B cell (primary cell): ENCODE measurements around the gene TERB1. TPM values are rescaled to one million over a fixed set of nuclear protein-coding genes. Genes with fewer than 3 reads are reported as not detected.

Source experiments
- ATAC-seq: fragments of 200-7000 bp; cut with Tn5 transposase; one replicate; pipeline ENCODE4 v1.10.0; 2021; ENCODE audit warnings: low read depth, mild to moderate bottlenecking, moderate number of reproducible peaks, moderate library complexity
- CTCF ChIA-PET: fragments of 350-600 bp; sonication (Branson Sonifier 250); formaldehyde crosslinking; loops from one replicate; lab custom pipeline; 2021; ENCODE audit warnings: antibody characterized with exemption, inconsistent platforms; lab: Charles Lee
- POLR2A ChIA-PET: fragments of 350-600 bp; sonication (Branson Sonifier 250); formaldehyde crosslinking; loops from one replicate; lab custom pipeline; 2021; ENCODE audit warnings: antibody characterized with exemption; lab: Charles Lee
- DNase-seq: peaks from one replicate; pipeline ENCODE4 v3.0.0; 2013
- H2AFZ ChIP-seq: 2 replicates; pipeline ENCODE4 v1.6.1; 2012; ENCODE audit warnings: mild to moderate bottlenecking, low read depth, low read length; ENCODE audit not compliant: insufficient read depth, poor library complexity, severe bottlenecking
- H3K27ac ChIP-seq, 2 donors: 1 replicate in 1 of 2; 2 replicates in 1 of 2; pipeline ENCODE4 v1.5.1; 2012 to 2013; ENCODE audit warnings: low read length in 2 of 2, mild to moderate bottlenecking in 2 of 2, moderate library complexity in 1 of 2
- H3K27me3 ChIP-seq, 4 experiments: fragments of 200-600 bp in 1 of 4; sonication (generic) in 1 of 4; replicated peaks in 1 of 4; 1 replicate in 2 of 4; 2 replicates in 2 of 4; pipeline versions ENCODE4 v1.6.1 to v1.7.0; 2013 to 2016; ENCODE audit warnings: low read length in 3 of 4, mild to moderate bottlenecking in 2 of 4, mixed read lengths in 1 of 4, moderate library complexity in 1 of 4; ENCODE audit not compliant: insufficient read depth in 4 of 4, control insufficient read depth in 3 of 4; ENCODE audit errors: control extremely low read depth in 1 of 4
- H3K36me3 ChIP-seq, 2 experiments: replicated peaks in 1 of 2; 1 replicate in 1 of 2; 2 replicates in 1 of 2; pipeline versions ENCODE4 v1.6.1 to v1.7.1; 2013; ENCODE audit warnings: low read length in 1 of 2; ENCODE audit not compliant: insufficient read depth in 2 of 2, control insufficient read depth in 1 of 2; ENCODE audit errors: control extremely low read depth in 1 of 2, extremely low read depth in 1 of 2
- H3K4me1 ChIP-seq, 2 donors: fragments of 200-600 bp in 1 of 2; sonication (generic) in 1 of 2; 1 replicate in 1 of 2; 2 replicates in 1 of 2; pipeline versions ENCODE4 v1.5.1 to v1.6.1; 2013 to 2017; ENCODE audit warnings: low read length in 2 of 2; ENCODE audit not compliant: control insufficient read depth in 2 of 2, insufficient read depth in 2 of 2
- H3K4me2 ChIP-seq: replicated peaks from 2 replicates; pipeline ENCODE3; 2012; ENCODE audit warnings: mild to moderate bottlenecking, low read depth, low read length; ENCODE audit not compliant: poor library complexity, severe bottlenecking
- H3K4me3 ChIP-seq, 5 experiments: fragments of 200-600 bp in 1 of 5; sonication (generic) in 1 of 5; 1 replicate in 3 of 5; 2 replicates in 2 of 5; pipeline versions ENCODE4 v1.5.1 to v1.7.0; 2011 to 2016; ENCODE audit warnings: low read length in 4 of 5, mild to moderate bottlenecking in 4 of 5, low read depth in 2 of 5, control low read depth in 1 of 5, moderate library complexity in 1 of 5; ENCODE audit not compliant: insufficient read depth in 1 of 5; ENCODE audit errors: control extremely low read depth in 1 of 5, extremely low read depth in 1 of 5
- H3K79me2 ChIP-seq: fragments of 200-600 bp; sonication (generic); one replicate; pipeline ENCODE4 v1.6.0; 2016; ENCODE audit warnings: low read length; ENCODE audit not compliant: control insufficient read depth, insufficient read depth
- H3K9ac ChIP-seq: fragments of 200-600 bp; sonication (generic); 2 replicates; pipeline ENCODE4 v1.6.1; 2017; ENCODE audit warnings: mild to moderate bottlenecking, low read length, moderate library complexity
- H3K9me3 ChIP-seq, 3 donors: one replicate each; pipeline versions ENCODE4 v1.6.1 to v1.7.1; 2013; ENCODE audit warnings: low read length in 2 of 3; ENCODE audit not compliant: control insufficient read depth in 2 of 3, insufficient read depth in 1 of 3; ENCODE audit errors: control extremely low read depth in 1 of 3
- H4K20me1 ChIP-seq: 2 replicates; pipeline ENCODE4 v1.6.0; 2012; ENCODE audit warnings: mild to moderate bottlenecking, low read length; ENCODE audit not compliant: insufficient read depth, control insufficient read depth, poor library complexity, severe bottlenecking
- H3K27ac Mint-ChIP-seq: one replicate; pipeline ENCODE4 v1.8.0; 2021; ENCODE audit warnings: mixed read lengths
- H3K27me3 Mint-ChIP-seq: one replicate; pipeline ENCODE4 v1.8.0; 2021; ENCODE audit warnings: mixed read lengths
- H3K4me1 Mint-ChIP-seq: one replicate; pipeline ENCODE4 v1.8.0; 2021; ENCODE audit warnings: mixed read lengths
- H3K4me3 Mint-ChIP-seq: one replicate; pipeline ENCODE4 v1.8.0; 2021; ENCODE audit warnings: mixed read lengths
- H3K9me3 Mint-ChIP-seq: one replicate; pipeline ENCODE4 v1.8.0; 2022; ENCODE audit warnings: mixed read lengths; ENCODE audit not compliant: insufficient read depth
- EZH2 ChIP-seq: IDR thresholded peaks from 2 replicates; pipeline ENCODE4 v1.6.1; 2012; ENCODE audit warnings: borderline replicate concordance, low read depth, mild to moderate bottlenecking, moderate library complexity, low read length; ENCODE audit not compliant: insufficient read depth, poor library complexity, severe bottlenecking
- whole genome bisulfite sequencing: methylation state at CpG from one replicate; pipeline ENCODE4 v1.1.5; 2013; ENCODE audit warnings: missing lambda C conversion rate; ENCODE audit not compliant: insufficient coverage; 5-methylcytosine and 5-hydroxymethylcytosine counted together
- intact Hi-C: fragments of 100-400 bp; cut with micrococcal nuclease; formaldehyde crosslinking; loops from one replicate; pipeline ENCODE4 v1.10.0; 2022
- polyA plus RNA-seq: library from polyadenylated mRNA; depleted of rRNA; stranded (reverse); fragments of >200 nt; gene quantifications from 2 replicates; pipeline ENCODE4 v1.2.3, GENCODE V29; 2012
- total RNA-seq, 2 donors: library from RNA; stranded (reverse); fragments of 120-200 nt in 1 of 2; gene quantifications; 1 replicate in 1 of 2; 2 replicates in 1 of 2; pipeline versions ENCODE4 v1.2.3 to v1.2.4, GENCODE V29; 2013 to 2022
- TF ChIP-seq, protein P1 (sequence below): fragments of 200-600 bp; IDR thresholded peaks from one replicate; pipeline ENCODE4 v1.8.0; 2022; ENCODE audit warnings: antibody characterized with exemption, mild to moderate bottlenecking

The TERB1 gene
- total and polyA plus RNA-seq, 2 donors (not counting 1 experiment from before 2014, with no cell fraction given) = 0.71 TPM; not detected in 1

DNA sequence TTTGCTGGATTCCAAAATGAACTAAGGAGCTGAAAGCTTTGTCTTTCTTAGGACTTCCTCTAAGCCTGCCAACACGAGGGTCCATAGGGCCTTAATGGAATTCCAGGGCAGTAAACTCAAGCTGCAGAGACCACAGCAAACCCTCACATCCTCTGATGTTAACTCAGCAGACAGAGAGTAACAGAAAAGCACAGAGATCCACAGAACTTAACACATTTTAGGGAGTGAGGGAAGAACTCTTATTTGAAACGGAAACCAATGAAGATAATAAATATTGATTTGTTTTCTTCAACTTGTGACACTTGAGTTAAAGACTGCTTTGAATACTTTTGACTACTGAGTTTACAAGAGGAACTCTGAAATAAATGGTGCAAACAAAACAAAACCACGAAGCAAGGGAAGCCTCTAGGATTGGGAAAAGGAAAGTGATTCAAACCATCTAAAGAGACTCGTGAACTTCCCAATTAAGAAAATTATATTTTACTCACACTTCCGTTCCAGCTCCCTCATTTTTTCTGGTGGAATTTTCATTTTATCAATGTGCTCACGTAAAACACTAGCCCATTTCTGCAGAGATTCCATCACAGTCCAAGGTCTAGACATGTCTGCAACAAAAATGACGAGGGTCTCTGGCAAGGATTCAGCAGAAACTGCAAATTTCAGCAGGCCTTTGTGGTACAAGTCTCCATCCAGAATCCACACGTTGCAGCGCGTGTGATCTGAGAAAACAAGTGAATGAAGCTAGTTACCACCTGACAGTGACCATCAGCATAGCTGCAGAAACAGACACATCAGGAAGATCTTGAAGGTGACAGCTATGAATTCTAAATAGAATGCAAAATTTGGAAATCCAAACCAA is 59.2 kb downstream of the TERB1 start:
- intact Hi-C loops = no loop called here
- Histone ChIP-seq H3K9ac (no peak overlapping the region), H3K27ac (no peak overlapping the region), H2AFZ (no peak overlapping the region), H3K4me3 (no peak overlapping the region), H4K20me1 (peaks cover 31% of the 10 kb centered on the region), H3K27me3 (no peaks in the 10 kb centered on the region), H3K9me3 (no peaks in the 10 kb centered on the region), H3K36me3 (peaks cover 0 to 62% of the 10 kb centered on the region in 2 experiments), H3K79me2 (peaks cover 27% of the 10 kb centered on the region), H3K4me2 (no peak overlapping the region), H3K4me1 (no peaks in the 10 kb centered on the region)
- H3K4me3 Mint-ChIP-seq = no peak overlapping the region
- H3K4me1 Mint-ChIP-seq = peaks cover 16% of the 10 kb centered on the region
- POLR2A ChIA-PET = no interaction called here
- TF ChIP-seq, protein P1, sequence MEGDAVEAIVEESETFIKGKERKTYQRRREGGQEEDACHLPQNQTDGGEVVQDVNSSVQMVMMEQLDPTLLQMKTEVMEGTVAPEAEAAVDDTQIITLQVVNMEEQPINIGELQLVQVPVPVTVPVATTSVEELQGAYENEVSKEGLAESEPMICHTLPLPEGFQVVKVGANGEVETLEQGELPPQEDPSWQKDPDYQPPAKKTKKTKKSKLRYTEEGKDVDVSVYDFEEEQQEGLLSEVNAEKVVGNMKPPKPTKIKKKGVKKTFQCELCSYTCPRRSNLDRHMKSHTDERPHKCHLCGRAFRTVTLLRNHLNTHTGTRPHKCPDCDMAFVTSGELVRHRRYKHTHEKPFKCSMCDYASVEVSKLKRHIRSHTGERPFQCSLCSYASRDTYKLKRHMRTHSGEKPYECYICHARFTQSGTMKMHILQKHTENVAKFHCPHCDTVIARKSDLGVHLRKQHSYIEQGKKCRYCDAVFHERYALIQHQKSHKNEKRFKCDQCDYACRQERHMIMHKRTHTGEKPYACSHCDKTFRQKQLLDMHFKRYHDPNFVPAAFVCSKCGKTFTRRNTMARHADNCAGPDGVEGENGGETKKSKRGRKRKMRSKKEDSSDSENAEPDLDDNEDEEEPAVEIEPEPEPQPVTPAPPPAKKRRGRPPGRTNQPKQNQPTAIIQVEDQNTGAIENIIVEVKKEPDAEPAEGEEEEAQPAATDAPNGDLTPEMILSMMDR = no peak
- no peak for TF ChIP-seq EZH2
- H3K27ac Mint-ChIP-seq = no peak overlapping the region
- WGBS = 90% methylated on average over 7 of the region's 10 CpGs
- DNase-seq (no peak), ATAC-seq (no peak)
- no peaks in the 10 kb centered on the region for H3K27me3 Mint-ChIP-seq
- no peaks in the 10 kb centered on the region for H3K9me3 Mint-ChIP-seq
- CTCF ChIA-PET = interaction anchor here (0.6 to 2.1 kb wide), 6 partner anchors 17 to 337 kb away, joined by 3 to 8 read pairs (median 4); no protein-coding TSS in a partner anchor
